Endometrial microvascular endothelial cells (primary cell): ENCODE measurements around the gene SEMA5A. TPM values are rescaled to one million over a fixed set of nuclear protein-coding genes. Genes with fewer than 3 reads are reported as not detected.

ENCODE experiments used
- in situ Hi-C: cut with HindIII; loops from 2 replicates; pipeline ENCODE4 v1.10.0; 2017; ENCODE audit warnings: low sequenced_read_pairs, low pct_unique_long_range_greater_than_20kb; ENCODE audit errors: inconsistent ontology term
- total RNA-seq: library from RNA; depleted of rRNA; stranded (reverse); fragments of >200 nt; gene quantifications from one replicate; pipeline ENCODE4 v1.2.3, GENCODE V29; 2015; ENCODE audit errors: inconsistent ontology term

SEMA5A gene
- total RNA-seq, 1 donor from 2014 or later = 0.37 TPM

GRCh38 chr5:9495121-9495520 lies 50.8 kb downstream of the SEMA5A start:
- in situ Hi-C loops = no loop called here

GRCh38 chr5:9494301-9494700 lies 51.6 kb downstream of the SEMA5A start:
- in situ Hi-C loops = no loop called here

GRCh38 chr5:9490494-9491097 lies 55.3 kb downstream of the SEMA5A start:
- in situ Hi-C loops = no loop called here

- in situ Hi-C loops = no loop called here
Observed at GRCh38 chr5:9483779-9484178, 62.1 kb downstream of the SEMA5A start.

- in situ Hi-C loops = no loop called here
Observed at GRCh38 chr5:9483243-9483642, 62.6 kb downstream of the SEMA5A start.

GRCh38 chr5:9482381-9482780 lies 63.5 kb downstream of the SEMA5A start:
- in situ Hi-C loops = no loop called here

- in situ Hi-C loops = no loop called here
Observed at GRCh38 chr5:9480499-9480898, 65.4 kb downstream of the SEMA5A start.

GRCh38 chr5:9479990-9480389 lies 65.9 kb downstream of the SEMA5A start:
- in situ Hi-C loops = no loop called here

- in situ Hi-C loops = no loop called here
Observed at GRCh38 chr5:9479361-9479760, 66.5 kb downstream of the SEMA5A start.

- in situ Hi-C loops = no loop called here
Observed at GRCh38 chr5:9477537-9477936, 68.3 kb downstream of the SEMA5A start.

GRCh38 chr5:9474219-9475002 lies 71.5 kb downstream of the SEMA5A start:
- in situ Hi-C loops = no loop called here

- in situ Hi-C loops = no loop called here
Observed at GRCh38 chr5:9473624-9474023, 72.3 kb downstream of the SEMA5A start.

- in situ Hi-C loops = no loop called here
Observed at GRCh38 chr5:9470410-9470809, 75.5 kb downstream of the SEMA5A start.

GRCh38 chr5:9468060-9468388 lies 77.9 kb downstream of the SEMA5A start:
- in situ Hi-C loops = no loop called here

GRCh38 chr5:9467199-9468059 lies 78.4 kb downstream of the SEMA5A start:
- in situ Hi-C loops = no loop called here

GRCh38 chr5:9466697-9467096 lies 79.2 kb downstream of the SEMA5A start:
- in situ Hi-C loops = no loop called here

GRCh38 chr5:9464478-9464877 lies 81.4 kb downstream of the SEMA5A start:
- in situ Hi-C loops = no loop called here

- in situ Hi-C loops = no loop called here
Observed at GRCh38 chr5:9462109-9462508, 83.8 kb downstream of the SEMA5A start.

- in situ Hi-C loops = no loop called here
Observed at GRCh38 chr5:9460885-9461645, 84.8 kb downstream of the SEMA5A start.
